Measurements from ENCODE around the gene ARHGAP10. TPM values are rescaled to one million over a fixed set of nuclear protein-coding genes. Genes with fewer than 3 reads are reported as not detected.

Gene ARHGAP10
- total and polyA plus RNA-seq, 2 donors (not counting 1 experiment from before 2014, with no cell fraction given), result 0.10 to 0.34 TPM

- intact Hi-C loops (cut with micrococcal nuclease), result no loop called here
- Mint-ChIP-seq H3K4me3 (no peak overlapping the region), H3K27me3 (no peaks in the 10 kb centered on the region), H3K27ac (no peak overlapping the region), H3K4me1 (peaks cover 3% of the 10 kb centered on the region), H3K9me3 (ENCODE audit: insufficient read depth) (no peaks in the 10 kb centered on the region)
- Histone ChIP-seq H3K9ac (ENCODE audit: low read length) (no peak overlapping the region), H4K20me1 (ENCODE audit: control insufficient read depth, insufficient read depth, low read length, poor library complexity, severe bottlenecking) (no peaks in the 10 kb centered on the region), H3K27ac (ENCODE audit: low read length in 2 of 2) (no peak overlapping the region), H3K9me3 (ENCODE audit: control extremely low read depth in 1 of 3, control insufficient read depth in 2 of 3, insufficient read depth in 1 of 3, low read length in 2 of 3) (no peaks in the 10 kb centered on the region), H3K79me2 (ENCODE audit: control insufficient read depth, insufficient read depth, low read length) (no peaks in the 10 kb centered on the region), H3K4me1 (ENCODE audit: control insufficient read depth in 2 of 2, insufficient read depth in 2 of 2, low read length in 2 of 2) (no peaks in the 10 kb centered on the region), H2AFZ (ENCODE audit: insufficient read depth, low read depth, low read length, poor library complexity, severe bottlenecking) (no peak overlapping the region), H3K4me3 (ENCODE audit: control extremely low read depth in 1 of 5, extremely low read depth in 1 of 5, insufficient read depth in 1 of 5, low read depth in 2 of 5, low read length in 4 of 5) (no peak overlapping the region), H3K27me3 (replicated peaks in 1 of 4; ENCODE audit: control extremely low read depth in 1 of 4, control insufficient read depth in 3 of 4, insufficient read depth in 4 of 4, low read length in 3 of 4) (no peaks in the 10 kb centered on the region), H3K4me2 (replicated peaks; ENCODE audit: low read depth, low read length, poor library complexity, severe bottlenecking) (no peak overlapping the region), H3K36me3 (replicated peaks in 1 of 2; ENCODE audit: control extremely low read depth in 1 of 2, control insufficient read depth in 1 of 2, extremely low read depth in 1 of 2, insufficient read depth in 2 of 2, low read length in 1 of 2) (no peaks in the 10 kb centered on the region)
- no peak for DNase-seq
- 39% methylated on average over 5 of the region's 7 CpGs for whole genome bisulfite sequencing (ENCODE audit: insufficient coverage)
- CTCF ChIA-PET, result no interaction called here
- no peak for TF ChIP-seq EZH2 (IDR thresholded peaks at IDR 0.05; ENCODE audit: borderline replicate concordance, insufficient read depth, low read depth, low read length, poor library complexity, severe bottlenecking)
- TF ChIP-seq CTCF (IDR thresholded peaks at IDR 0.05), result no peak
- ATAC-seq (ENCODE audit: low read depth), result peak; percentile 14
- POLR2A ChIA-PET, result no interaction called here
Measured at GRCh38 chr4:147799986-147800555, 68.2 kb downstream of the ARHGAP10 start.

- Mint-ChIP-seq H3K27me3 (no peaks in the 10 kb centered on the region), H3K9me3 (ENCODE audit: insufficient read depth) (no peaks in the 10 kb centered on the region), H3K27ac (no peak overlapping the region), H3K4me3 (no peak overlapping the region), H3K4me1 (peaks cover 3% of the 10 kb centered on the region)
- no peak overlapping the region for H3K27ac ChIP-seq (ENCODE audit: low read length in 2 of 2)
- H3K27me3 ChIP-seq (replicated peaks in 1 of 4; ENCODE audit: control extremely low read depth in 1 of 4, control insufficient read depth in 3 of 4, insufficient read depth in 4 of 4, low read length in 3 of 4), result no peaks in the 10 kb centered on the region
- ChIA-PET POLR2A (no interaction called here), CTCF (no interaction called here)
- WGBS (ENCODE audit: insufficient coverage), result 100% methylated on average over 1 of the region's 4 CpGs
- TF ChIP-seq EZH2 (IDR thresholded peaks at IDR 0.05; ENCODE audit: borderline replicate concordance, insufficient read depth, low read depth, low read length, poor library complexity, severe bottlenecking) (no peak), CTCF (IDR thresholded peaks at IDR 0.05) (no peak)
- ATAC-seq (ENCODE audit: low read depth), result no peak
- H3K4me3 ChIP-seq (ENCODE audit: control extremely low read depth in 1 of 5, extremely low read depth in 1 of 5, insufficient read depth in 1 of 5, low read depth in 2 of 5, low read length in 4 of 5), result no peak overlapping the region
- H3K9ac ChIP-seq (ENCODE audit: low read length), result no peak overlapping the region
- no peak overlapping the region for H2AFZ ChIP-seq (ENCODE audit: insufficient read depth, low read depth, low read length, poor library complexity, severe bottlenecking)
- no peaks in the 10 kb centered on the region for H3K79me2 ChIP-seq (ENCODE audit: control insufficient read depth, insufficient read depth, low read length)
- intact Hi-C loops (cut with micrococcal nuclease), result no loop called here
- H4K20me1 ChIP-seq (ENCODE audit: control insufficient read depth, insufficient read depth, low read length, poor library complexity, severe bottlenecking), result no peaks in the 10 kb centered on the region
- H3K4me1 ChIP-seq (ENCODE audit: control insufficient read depth in 2 of 2, insufficient read depth in 2 of 2, low read length in 2 of 2), result no peaks in the 10 kb centered on the region
- no peak overlapping the region for H3K4me2 ChIP-seq (replicated peaks; ENCODE audit: low read depth, low read length, poor library complexity, severe bottlenecking)
- no peak for DNase-seq
- no peaks in the 10 kb centered on the region for H3K36me3 ChIP-seq (replicated peaks in 1 of 2; ENCODE audit: control extremely low read depth in 1 of 2, control insufficient read depth in 1 of 2, extremely low read depth in 1 of 2, insufficient read depth in 2 of 2, low read length in 1 of 2)
- H3K9me3 ChIP-seq (ENCODE audit: control extremely low read depth in 1 of 3, control insufficient read depth in 2 of 3, insufficient read depth in 1 of 3, low read length in 2 of 3), result no peaks in the 10 kb centered on the region
Measured at GRCh38 chr4:147801820-147802219, 69.9 kb downstream of the ARHGAP10 start.

Data from B cell (primary cell).